NCI-H2081 treated with DMSO at 0.1 percent for 48 hours (cell line): Measurements from ENCODE around the gene LYPD5.
A peak's percentile ranks its signal among the peaks of the same experiment; 100 is the strongest.
"Not testable (repeated sequence)": the region's sequence is repeated elsewhere in the genome, so short reads cannot be mapped to it uniquely, and the experiment has no call there.

Source experiments
- DNase-seq: peaks from one replicate; lab custom pipeline; 2025; lab: John Stamatoyannopoulos, UW

Gene LYPD5

GRCh38 chr19:43777163-43777695 lies 25.0 kb downstream of the LYPD5 start:
- no peak for DNase-seq

GRCh38 chr19:43776286-43776685 lies 26.0 kb downstream of the LYPD5 start:
- DNase-seq, result no peak

GRCh38 chr19:43775299-43775890 lies 26.9 kb downstream of the LYPD5 start:
- DNase-seq, result no peak

GRCh38 chr19:43774940-43775258 lies 27.3 kb downstream of the LYPD5 start:
- not testable (repeated sequence) for DNase-seq

- DNase-seq, result no peak
These were observed 27.9 kb downstream of the LYPD5 start for GRCh38 chr19:43774103-43774939.

GRCh38 chr19:43773725-43774102 lies 28.5 kb downstream of the LYPD5 start:
- no peak for DNase-seq

- no peak for DNase-seq
These were observed 33.0 kb downstream of the LYPD5 start for GRCh38 chr19:43769256-43769655.

GRCh38 chr19:43768273-43769050 lies 33.8 kb downstream of the LYPD5 start:
- no peak for DNase-seq

GRCh38 chr19:43767818-43768217 lies 34.4 kb downstream of the LYPD5 start:
- DNase-seq, result no peak

GRCh38 chr19:43767316-43767715 lies 34.9 kb downstream of the LYPD5 start:
- DNase-seq, result no peak

- DNase-seq, result no peak
These were observed 35.5 kb downstream of the LYPD5 start for GRCh38 chr19:43766755-43767043.

GRCh38 chr19:43765109-43765876 lies 37.0 kb downstream of the LYPD5 start:
- no peak for DNase-seq

GRCh38 chr19:43764684-43765083 lies 37.6 kb downstream of the LYPD5 start:
- DNase-seq, result not testable (repeated sequence)

- no peak for DNase-seq
These were observed 38.7 kb downstream of the LYPD5 start for GRCh38 chr19:43763473-43763939.

GRCh38 chr19:43762814-43763213 lies 39.4 kb downstream of the LYPD5 start:
- DNase-seq, result no peak

GRCh38 chr19:43760941-43761340 lies 41.3 kb downstream of the LYPD5 start:
- DNase-seq, result no peak

- no peak for DNase-seq
These were observed 42.7 kb downstream of the LYPD5 start for GRCh38 chr19:43759515-43759914.

GRCh38 chr19:43755256-43755801 lies 46.9 kb downstream of the LYPD5 start:
- peak; percentile 67 for DNase-seq

- peak; percentile 76 for DNase-seq
These were observed 47.6 kb downstream of the LYPD5 start, which contains the start of gene SMG9 for GRCh38 chr19:43754503-43755255. Gene SMG9 (minus strand): TSS chr19:43754962. CDS start chr19:43750741, 4,221 bp downstream.

- DNase-seq, result no peak
These were observed 48.1 kb downstream of the LYPD5 start for GRCh38 chr19:43754253-43754502.

- DNase-seq, result no peak
These were observed 49.9 kb downstream of the LYPD5 start for GRCh38 chr19:43752287-43752875.
